ENCODE data around the gene PLD4.

- TF ChIP-seq CTCF (conservative IDR thresholded peaks at IDR 0.05 in 1 of 2, IDR thresholded peaks at IDR 0.05 in 1 of 2; ENCODE audit: low read depth in 1 of 2, low read length in 2 of 2) (no peak), EZH2 (IDR thresholded peaks at IDR 0.05; ENCODE audit: low read length, missing control alignments) (no peak)
Observed at GRCh38 chr14:104883681-104884361, 40.9 kb upstream of the PLD4 start.

All from fibroblast of lung (primary cell).